ENCODE results near the gene RNPEP.

Gene RNPEP

DNA sequence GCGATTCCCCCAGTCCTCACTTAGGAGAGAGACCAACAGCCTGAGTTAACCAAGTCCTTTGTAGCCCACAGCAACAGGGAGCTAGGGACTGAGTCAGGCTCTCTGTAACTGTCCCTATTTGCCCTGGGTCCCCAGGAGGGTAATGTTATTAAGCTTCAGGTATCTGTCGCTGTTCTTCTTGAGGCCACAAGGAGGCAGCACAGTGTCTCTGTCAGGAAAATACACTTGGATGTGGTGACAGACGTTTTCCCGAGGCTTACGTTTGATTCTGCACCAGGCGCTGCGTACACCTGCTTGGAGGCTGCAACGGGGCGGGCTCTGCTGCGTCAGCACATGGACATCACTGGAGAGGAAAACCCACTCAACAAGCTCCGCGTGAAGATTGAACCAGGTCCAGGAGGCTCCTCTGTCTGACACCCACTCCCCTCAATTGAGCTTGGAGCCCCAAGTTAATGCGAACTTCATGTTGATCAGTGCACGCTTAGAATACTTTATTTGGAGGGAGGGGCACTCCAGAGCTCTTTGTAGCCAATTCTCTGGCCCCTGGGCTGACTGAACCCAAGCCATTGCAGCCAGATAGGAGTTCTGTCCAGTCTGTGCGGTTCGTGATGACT lies 17.3 kb downstream of the RNPEP start:
- no peak overlapping the region for H4K8ac ChIP-seq (ENCODE audit: low read depth, low read length)
- no peak overlapping the region for H4K91ac ChIP-seq (ENCODE audit: low read depth, low read length)
- H3K9ac ChIP-seq (ENCODE audit: low read length): no peak overlapping the region
- H3K9me3 ChIP-seq (ENCODE audit: insufficient read depth, low read depth, low read length): no peaks in the 10 kb centered on the region
- no peaks in the 10 kb centered on the region for H3K79me2 ChIP-seq (ENCODE audit: control insufficient read depth, insufficient read depth, low read length, poor library complexity)
- peak; percentile 60 to 90 for DNase-seq
- no peak overlapping the region for H2BK5ac ChIP-seq (ENCODE audit: low read depth, low read length, poor library complexity)
- no peak overlapping the region for H2BK12ac ChIP-seq (ENCODE audit: low read length)
- peaks cover 0 to 5% of the 10 kb centered on the region in 2 experiments for H3K4me1 ChIP-seq (ENCODE audit: control insufficient read depth in 1 of 2, insufficient read depth in 2 of 2, low read length in 2 of 2)
- H3K79me1 ChIP-seq (ENCODE audit: low read length): no peaks in the 10 kb centered on the region
- H3K4ac ChIP-seq (ENCODE audit: low read depth, low read length): no peak overlapping the region
- no CpG with 5 or more reads among the region's 16 CpGs for WGBS (ENCODE audit: extremely low coverage, insufficient coverage, insufficient read length)
- H3K23ac ChIP-seq (ENCODE audit: low read length): no peak overlapping the region
- H2AFZ ChIP-seq (ENCODE audit: insufficient read depth, low read length, poor library complexity): no peak overlapping the region
- H3K36me3 ChIP-seq (ENCODE audit: control insufficient read depth in 1 of 2, insufficient read depth in 2 of 2, low read length in 2 of 2): peaks cover 54 to 66% of the 10 kb centered on the region in 2 experiments
- H3K4me3 ChIP-seq (ENCODE audit: low read depth, low read length): no peak overlapping the region
- no peaks in the 10 kb centered on the region for H3K27me3 ChIP-seq (ENCODE audit: insufficient read depth, low read length)
- no peak overlapping the region for H4K12ac ChIP-seq (ENCODE audit: low read depth, low read length)
- no peak overlapping the region for H3K14ac ChIP-seq (ENCODE audit: low read length)
- no peak overlapping the region for H3K18ac ChIP-seq (ENCODE audit: low read length)
- H2AK5ac ChIP-seq (ENCODE audit: low read length): no peak overlapping the region
- no peak overlapping the region for H2BK120ac ChIP-seq (ENCODE audit: insufficient read depth, low read length, poor library complexity)
- no peak overlapping the region for H3K27ac ChIP-seq (ENCODE audit: low read depth, low read length)
- no peak overlapping the region for H3K4me2 ChIP-seq (ENCODE audit: low read length)

DNA sequence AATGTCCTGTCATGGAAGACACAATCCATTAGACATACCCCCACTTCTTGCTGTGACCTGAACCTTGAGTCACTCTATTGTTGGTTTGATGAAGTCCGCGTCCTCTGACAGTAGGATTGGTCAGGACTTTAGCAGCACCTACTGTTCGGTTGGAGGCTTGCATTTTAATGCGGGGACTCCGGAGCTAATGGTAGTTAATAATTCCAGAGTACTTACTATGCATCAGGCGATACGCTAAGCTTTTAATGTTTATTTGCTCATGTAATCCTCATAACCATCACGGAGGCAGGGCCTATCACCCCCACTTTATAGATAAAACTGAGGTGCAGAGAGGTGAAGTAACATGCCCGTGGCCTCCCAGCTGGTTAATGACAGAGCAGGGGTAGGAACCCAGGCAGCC lies 20.1 kb downstream of the RNPEP start:
- H2BK5ac ChIP-seq (ENCODE audit: low read depth, low read length, poor library complexity): no peak overlapping the region
- H3K4me2 ChIP-seq (ENCODE audit: low read length): no peak overlapping the region
- peaks cover 6% of the 10 kb centered on the region for H3K79me1 ChIP-seq (ENCODE audit: low read length)
- H2BK12ac ChIP-seq (ENCODE audit: low read length): no peak overlapping the region
- H2AFZ ChIP-seq (ENCODE audit: insufficient read depth, low read length, poor library complexity): no peak overlapping the region
- no peak overlapping the region for H4K8ac ChIP-seq (ENCODE audit: low read depth, low read length)
- no peak overlapping the region for H2AK5ac ChIP-seq (ENCODE audit: low read length)
- no peak overlapping the region for H3K9ac ChIP-seq (ENCODE audit: low read length)
- no peak overlapping the region for H4K91ac ChIP-seq (ENCODE audit: low read depth, low read length)
- H3K23ac ChIP-seq (ENCODE audit: low read length): no peak overlapping the region
- H3K18ac ChIP-seq (ENCODE audit: low read length): no peak overlapping the region
- no peak overlapping the region for H4K12ac ChIP-seq (ENCODE audit: low read depth, low read length)
- no peaks in the 10 kb centered on the region for H3K27me3 ChIP-seq (ENCODE audit: insufficient read depth, low read length)
- H3K4me1 ChIP-seq (ENCODE audit: control insufficient read depth in 1 of 2, insufficient read depth in 2 of 2, low read length in 2 of 2): peaks cover 10 to 23% of the 10 kb centered on the region in 2 experiments
- no peak overlapping the region for H3K14ac ChIP-seq (ENCODE audit: low read length)
- WGBS (ENCODE audit: extremely low coverage, insufficient coverage, insufficient read length): no CpG with 5 or more reads among the region's 9 CpGs
- no peak overlapping the region for H3K27ac ChIP-seq (ENCODE audit: low read depth, low read length)
- no peak overlapping the region for H3K4me3 ChIP-seq (ENCODE audit: low read depth, low read length)
- H3K4ac ChIP-seq (ENCODE audit: low read depth, low read length): no peak overlapping the region
- DNase-seq: no peak
- no peak overlapping the region for H2BK120ac ChIP-seq (ENCODE audit: insufficient read depth, low read length, poor library complexity)
- no peaks in the 10 kb centered on the region for H3K9me3 ChIP-seq (ENCODE audit: insufficient read depth, low read depth, low read length)
- H3K36me3 ChIP-seq (ENCODE audit: control insufficient read depth in 1 of 2, insufficient read depth in 2 of 2, low read length in 2 of 2): peaks cover 42 to 54% of the 10 kb centered on the region in 2 experiments
- peaks cover 1% of the 10 kb centered on the region for H3K79me2 ChIP-seq (ENCODE audit: control insufficient read depth, insufficient read depth, low read length, poor library complexity)

DNA sequence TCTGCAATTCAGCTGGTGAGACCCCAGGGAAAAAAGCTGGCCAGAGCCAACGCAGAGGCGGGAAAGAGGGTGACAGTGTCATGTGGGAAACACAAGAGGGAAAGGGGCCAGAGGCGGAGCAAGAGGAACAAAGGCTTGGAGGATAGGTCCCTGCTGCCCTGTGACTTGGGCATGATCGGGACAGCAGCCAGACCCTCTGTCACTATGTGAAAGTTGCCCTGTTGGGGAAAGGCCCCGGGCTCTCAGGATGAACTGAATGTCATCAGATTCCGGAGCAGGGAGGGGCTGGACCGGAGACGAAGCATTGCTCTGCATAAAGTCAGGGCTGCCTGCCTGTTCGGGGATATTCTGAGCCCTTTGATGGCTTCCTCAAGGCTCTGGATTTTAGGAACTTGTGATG lies 22.3 kb downstream of the RNPEP start:
- WGBS (ENCODE audit: extremely low coverage, insufficient coverage, insufficient read length): no CpG with 5 or more reads among the region's 9 CpGs

DNA sequence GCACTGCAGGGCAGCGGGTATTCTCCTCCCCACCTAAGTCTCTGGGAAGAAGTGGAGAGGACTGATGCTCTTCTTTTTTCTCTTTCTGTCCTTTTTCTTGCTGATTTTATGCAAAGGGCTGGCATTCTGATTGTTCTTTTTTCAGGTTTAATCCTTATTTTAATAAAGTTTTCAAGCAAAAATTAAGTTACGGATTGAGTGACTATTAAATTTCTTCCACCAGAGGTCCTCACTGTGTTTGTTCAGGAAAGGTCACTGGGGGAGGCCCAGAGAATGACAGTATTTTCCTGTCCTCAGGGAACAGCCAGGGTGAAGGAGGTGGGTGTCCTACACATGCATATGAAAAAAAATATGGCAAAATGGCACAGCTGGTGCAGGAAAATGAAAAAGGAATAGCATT lies 23.5 kb downstream of the RNPEP start:
- H2BK120ac ChIP-seq (ENCODE audit: insufficient read depth, low read length, poor library complexity): no peak overlapping the region
- no peak overlapping the region for H3K4me2 ChIP-seq (ENCODE audit: low read length)
- DNase-seq: peak in 1 of 2 donors; percentile 70
- H3K4ac ChIP-seq (ENCODE audit: low read depth, low read length): no peak overlapping the region
- H3K18ac ChIP-seq (ENCODE audit: low read length): no peak overlapping the region
- no CpG with 5 or more reads among the region's 2 CpGs for WGBS (ENCODE audit: extremely low coverage, insufficient coverage, insufficient read length)
- H3K27me3 ChIP-seq (ENCODE audit: insufficient read depth, low read length): no peaks in the 10 kb centered on the region
- peaks cover 25 to 44% of the 10 kb centered on the region in 2 experiments for H3K4me1 ChIP-seq (ENCODE audit: control insufficient read depth in 1 of 2, insufficient read depth in 2 of 2, low read length in 2 of 2)
- peaks cover 31 to 38% of the 10 kb centered on the region in 2 experiments for H3K36me3 ChIP-seq (ENCODE audit: control insufficient read depth in 1 of 2, insufficient read depth in 2 of 2, low read length in 2 of 2)
- no peak overlapping the region for H3K23ac ChIP-seq (ENCODE audit: low read length)
- no peak overlapping the region for H4K12ac ChIP-seq (ENCODE audit: low read depth, low read length)
- H3K14ac ChIP-seq (ENCODE audit: low read length): no peak overlapping the region
- no peak overlapping the region for H2AK5ac ChIP-seq (ENCODE audit: low read length)
- peaks cover 6% of the 10 kb centered on the region for H3K79me2 ChIP-seq (ENCODE audit: control insufficient read depth, insufficient read depth, low read length, poor library complexity)
- no peaks in the 10 kb centered on the region for H3K9me3 ChIP-seq (ENCODE audit: insufficient read depth, low read depth, low read length)
- H3K79me1 ChIP-seq (ENCODE audit: low read length): peaks cover 27% of the 10 kb centered on the region
- peak overlapping the region; percentile 24 for H3K27ac ChIP-seq (ENCODE audit: low read depth, low read length)
- no peak overlapping the region for H2BK12ac ChIP-seq (ENCODE audit: low read length)
- H4K8ac ChIP-seq (ENCODE audit: low read depth, low read length): no peak overlapping the region
- H2BK5ac ChIP-seq (ENCODE audit: low read depth, low read length, poor library complexity): no peak overlapping the region
- H3K4me3 ChIP-seq (ENCODE audit: low read depth, low read length): no peak overlapping the region
- H4K91ac ChIP-seq (ENCODE audit: low read depth, low read length): no peak overlapping the region
- H2AFZ ChIP-seq (ENCODE audit: insufficient read depth, low read length, poor library complexity): no peak overlapping the region
- H3K9ac ChIP-seq (ENCODE audit: low read length): no peak overlapping the region

More for the DNA sequence above, 22.3 kb downstream of the RNPEP start:
- peaks cover 38 to 46% of the 10 kb centered on the region in 2 experiments for H3K36me3 ChIP-seq (ENCODE audit: control insufficient read depth in 1 of 2, insufficient read depth in 2 of 2, low read length in 2 of 2)
- no peak overlapping the region for H4K8ac ChIP-seq (ENCODE audit: low read depth, low read length)
- H3K4ac ChIP-seq (ENCODE audit: low read depth, low read length): no peak overlapping the region
- no peak overlapping the region for H2AK5ac ChIP-seq (ENCODE audit: low read length)
- H3K9ac ChIP-seq (ENCODE audit: low read length): no peak overlapping the region
- no peak overlapping the region for H3K18ac ChIP-seq (ENCODE audit: low read length)
- H3K27me3 ChIP-seq (ENCODE audit: insufficient read depth, low read length): no peaks in the 10 kb centered on the region
- H3K4me1 ChIP-seq (ENCODE audit: control insufficient read depth in 1 of 2, insufficient read depth in 2 of 2, low read length in 2 of 2): peaks cover 18 to 35% of the 10 kb centered on the region in 2 experiments
- H4K12ac ChIP-seq (ENCODE audit: low read depth, low read length): no peak overlapping the region
- H2AFZ ChIP-seq (ENCODE audit: insufficient read depth, low read length, poor library complexity): no peak overlapping the region
- H2BK12ac ChIP-seq (ENCODE audit: low read length): no peak overlapping the region
- H2BK5ac ChIP-seq (ENCODE audit: low read depth, low read length, poor library complexity): no peak overlapping the region
- H3K9me3 ChIP-seq (ENCODE audit: insufficient read depth, low read depth, low read length): no peaks in the 10 kb centered on the region
- no peak overlapping the region for H3K4me2 ChIP-seq (ENCODE audit: low read length)
- H3K79me2 ChIP-seq (ENCODE audit: control insufficient read depth, insufficient read depth, low read length, poor library complexity): peaks cover 4% of the 10 kb centered on the region
- no peak overlapping the region for H3K27ac ChIP-seq (ENCODE audit: low read depth, low read length)
- H2BK120ac ChIP-seq (ENCODE audit: insufficient read depth, low read length, poor library complexity): no peak overlapping the region
- no peak overlapping the region for H4K91ac ChIP-seq (ENCODE audit: low read depth, low read length)
- no peak overlapping the region for H3K4me3 ChIP-seq (ENCODE audit: low read depth, low read length)
- H3K14ac ChIP-seq (ENCODE audit: low read length): no peak overlapping the region
- H3K23ac ChIP-seq (ENCODE audit: low read length): no peak overlapping the region
- DNase-seq: peak; percentile 55 to 56
- H3K79me1 ChIP-seq (ENCODE audit: low read length): peaks cover 18% of the 10 kb centered on the region

Data from trophoblast cell (in vitro differentiated cells and primary cell).